ENCODE results near the gene HNRNPU. TPM values are rescaled to one million over a fixed set of nuclear protein-coding genes. Genes with fewer than 3 reads are reported as not detected.

Gene HNRNPU
- total RNA-seq, 2 experiments from 2014 or later, result 410 to 421 TPM

DNA sequence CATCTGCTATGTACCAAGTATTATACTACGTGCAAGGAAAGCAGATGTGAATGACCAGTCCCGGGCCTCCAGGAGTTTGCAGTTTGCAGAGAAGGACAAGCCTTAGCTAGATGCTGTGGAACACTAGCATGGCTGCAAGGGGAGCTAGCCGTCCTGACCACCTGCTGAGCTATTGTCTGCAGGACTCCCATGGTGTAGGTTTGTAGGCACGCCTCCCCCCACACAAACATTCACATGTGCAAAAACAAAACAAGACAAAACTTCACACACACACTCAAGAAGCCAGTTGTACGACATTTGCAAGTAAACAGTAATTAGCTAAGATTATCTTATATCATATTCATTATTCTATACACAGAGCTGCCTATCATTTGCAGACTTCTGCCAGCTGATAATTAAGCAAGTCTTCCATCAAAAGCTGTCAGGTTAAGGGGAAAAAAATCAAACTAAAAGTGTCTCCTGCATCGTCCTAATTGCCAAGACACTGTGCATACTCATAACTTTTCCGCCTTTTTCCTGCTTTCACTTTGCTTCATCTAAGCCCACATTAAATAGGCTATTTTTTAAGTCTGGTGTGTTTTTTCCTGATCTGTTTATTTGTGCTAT lies 10.7 kb upstream of the HNRNPU start:
- CTCF ChIA-PET, result no interaction called here
- POLR2A ChIA-PET, result no interaction called here

DNA sequence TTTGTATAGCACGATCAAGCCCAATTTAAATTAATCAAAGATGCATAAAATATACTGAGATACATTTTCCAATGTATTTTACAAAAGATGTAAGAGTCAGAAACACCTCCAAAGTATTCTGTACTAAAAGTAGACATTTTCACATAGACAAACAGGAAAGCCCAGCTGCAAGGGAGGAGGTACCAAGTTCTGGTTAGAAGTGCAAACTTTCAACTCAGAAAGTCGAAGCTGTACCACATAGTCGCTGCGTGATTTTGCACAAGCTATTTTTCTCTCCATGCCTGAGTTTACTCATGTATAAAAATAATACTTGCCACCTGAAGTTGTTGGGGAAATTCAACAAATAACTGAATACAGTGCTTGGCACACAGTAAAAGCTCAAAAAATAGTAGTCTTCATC lies 5.6 kb upstream of the HNRNPU start:
- Mint-ChIP-seq H3K4me3 (no peak overlapping the region), H3K9me3 (no peaks in the 10 kb centered on the region), H3K4me1 (ENCODE audit: low read depth) (peaks cover 17% of the 10 kb centered on the region), H3K27me3 (no peaks in the 10 kb centered on the region), H3K36me3 (no peaks in the 10 kb centered on the region), H3K27ac (no peak overlapping the region)
- POLR2A ChIA-PET, result no interaction called here
- intact Hi-C loops (cut with micrococcal nuclease), result no loop called here
- CTCF ChIA-PET, result interaction anchor here (1.2 kb wide), 1 partner anchor 173 kb away, joined by 4 read pairs; no protein-coding TSS in a partner anchor
- DNase-seq, result no peak

More for the DNA sequence above, 10.7 kb upstream of the HNRNPU start:
- H3K9me3 Mint-ChIP-seq, result no peaks in the 10 kb centered on the region
- intact Hi-C loops (cut with micrococcal nuclease), result no loop called here
- no peaks in the 10 kb centered on the region for H3K4me1 Mint-ChIP-seq (ENCODE audit: low read depth)
- DNase-seq, result no peak
- no peaks in the 10 kb centered on the region for H3K27me3 Mint-ChIP-seq
- no peak overlapping the region for H3K27ac Mint-ChIP-seq
- H3K36me3 Mint-ChIP-seq, result no peaks in the 10 kb centered on the region
- no peak overlapping the region for H3K4me3 Mint-ChIP-seq

DNA sequence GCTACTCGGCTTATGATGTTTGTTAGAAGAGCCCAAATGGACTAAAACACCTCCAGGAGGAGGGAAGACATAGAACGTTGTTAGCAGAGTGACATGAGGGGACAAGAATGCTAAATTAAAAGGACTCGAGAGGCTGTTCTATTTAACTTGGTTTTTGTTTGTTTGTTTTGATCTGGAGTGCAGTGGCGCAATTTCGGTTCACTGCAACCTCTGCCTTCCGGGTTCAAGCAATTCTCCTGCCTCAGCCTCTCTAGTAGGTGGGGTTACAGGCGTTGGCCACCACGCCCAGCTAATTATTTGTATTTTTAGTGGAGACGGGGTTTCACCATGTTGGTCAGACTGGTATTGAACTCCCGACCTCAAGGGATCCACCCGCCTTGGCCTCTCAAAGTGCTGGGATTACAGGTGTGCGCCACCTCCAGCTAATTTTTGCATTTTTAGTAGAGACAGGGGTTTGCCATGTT lies 5.1 kb upstream of the HNRNPU start:
- no peaks in the 10 kb centered on the region for H3K9me3 Mint-ChIP-seq
- no peak overlapping the region for H3K4me3 Mint-ChIP-seq
- POLR2A ChIA-PET, result interaction anchor here (0.8 kb wide), 1 partner anchor 38 kb away, joined by 3 read pairs; no protein-coding TSS in a partner anchor
- DNase-seq, result no peak
- H3K27ac Mint-ChIP-seq, result no peak overlapping the region
- no peaks in the 10 kb centered on the region for H3K36me3 Mint-ChIP-seq
- no peaks in the 10 kb centered on the region for H3K27me3 Mint-ChIP-seq
- CTCF ChIA-PET, result interaction anchor here (0.8 kb wide), 1 partner anchor 100 kb away, joined by 3 read pairs; a partner anchor contains a TSS
- H3K4me1 Mint-ChIP-seq (ENCODE audit: low read depth), result peaks cover 19% of the 10 kb centered on the region
- intact Hi-C loops (cut with micrococcal nuclease), result no loop called here

DNA sequence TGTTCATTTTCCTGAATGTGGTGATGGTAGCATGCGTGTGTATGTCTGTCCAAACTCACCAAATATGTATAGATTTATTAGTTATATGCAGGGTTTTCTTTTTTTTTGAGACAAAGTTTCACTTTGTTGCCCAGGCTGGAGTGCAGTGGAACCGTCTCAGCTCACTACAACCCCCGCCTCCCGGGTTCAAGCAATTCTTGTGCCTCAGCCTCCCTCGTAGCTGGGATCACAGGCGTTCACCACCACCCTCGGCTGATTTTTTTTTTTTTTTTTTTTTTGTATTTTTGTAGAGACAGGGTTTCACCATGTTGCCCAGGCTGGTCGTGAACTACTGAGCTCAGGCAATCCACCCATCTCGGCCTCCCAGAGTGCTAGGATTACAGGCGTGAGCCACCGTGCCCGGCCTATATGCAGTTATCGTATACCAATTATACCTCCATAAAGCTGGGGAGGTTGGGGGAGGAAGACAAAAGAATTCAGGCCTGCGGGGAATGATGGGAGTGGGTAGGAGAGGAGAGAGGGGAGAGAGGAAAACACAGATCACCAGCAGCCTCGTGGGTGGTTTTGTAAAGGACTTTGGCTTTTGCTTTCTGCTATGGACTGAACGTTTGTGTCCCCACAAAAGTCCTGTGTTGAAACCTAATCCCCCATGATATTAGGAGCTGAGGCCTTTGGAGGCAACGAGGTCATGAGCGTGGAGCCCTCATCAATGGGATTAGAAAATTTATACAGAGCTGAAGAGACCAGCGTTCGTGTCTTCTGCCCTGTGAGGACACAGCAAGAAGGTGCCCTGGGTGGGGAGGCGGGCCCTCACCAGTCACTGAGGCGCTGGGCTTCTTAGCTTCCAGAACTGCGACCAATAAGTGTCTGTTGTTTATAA lies 4.4 kb upstream of the HNRNPU start:
- Mint-ChIP-seq H3K36me3 (peaks cover 6% of the 10 kb centered on the region), H3K27me3 (no peaks in the 10 kb centered on the region), H3K27ac (no peak overlapping the region), H3K4me3 (no peak overlapping the region), H3K9me3 (no peaks in the 10 kb centered on the region), H3K4me1 (ENCODE audit: low read depth) (peaks cover 19% of the 10 kb centered on the region)
- DNase-seq, result no peak
- POLR2A ChIA-PET, result interaction anchor here (0.8 kb wide), 1 partner anchor 38 kb away, joined by 3 read pairs; no protein-coding TSS in a partner anchor
- intact Hi-C loops (cut with micrococcal nuclease), result no loop called here
- CTCF ChIA-PET, result interaction anchor here (0.8 to 1.4 kb wide), 2 partner anchors 101 to 174 kb away, joined by 3 to 5 read pairs; a partner anchor contains a TSS

DNA sequence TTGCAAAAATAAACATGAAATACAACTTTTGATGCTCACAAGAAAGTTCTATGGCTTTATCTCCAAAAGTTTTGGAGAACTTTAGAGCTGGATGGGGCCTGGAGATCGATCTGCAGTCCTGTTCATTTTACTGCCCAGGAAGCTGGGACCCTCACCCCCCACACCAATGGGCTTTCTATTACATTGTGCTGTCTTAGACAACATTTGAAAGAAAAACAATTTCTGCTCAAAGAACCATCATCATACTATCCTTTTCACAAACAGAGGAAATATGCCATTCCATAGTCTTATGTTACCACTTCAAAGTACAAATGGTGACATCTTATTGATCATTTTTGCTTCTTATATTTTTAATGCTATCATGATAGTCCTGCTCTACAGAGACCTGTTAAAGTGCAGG lies 2.0 kb upstream of the HNRNPU start:
- intact Hi-C loops (cut with micrococcal nuclease), result no loop called here
- Mint-ChIP-seq H3K36me3 (peaks cover 23% of the 10 kb centered on the region), H3K27ac (no peak overlapping the region), H3K4me1 (ENCODE audit: low read depth) (peaks cover 24% of the 10 kb centered on the region), H3K27me3 (no peaks in the 10 kb centered on the region), H3K4me3 (no peak overlapping the region), H3K9me3 (no peaks in the 10 kb centered on the region)
- POLR2A ChIA-PET, result interaction anchor here (13.4 kb wide), 1 partner anchor 30 kb away, joined by 219 read pairs; the partner anchor contains the start of gene COX20
- DNase-seq, result no peak
- CTCF ChIA-PET, result interaction anchor here (0.9 to 2.3 kb wide), 3 partner anchors 11 to 176 kb away, joined by 4 to 8 read pairs (median 5); no protein-coding TSS in a partner anchor

DNA sequence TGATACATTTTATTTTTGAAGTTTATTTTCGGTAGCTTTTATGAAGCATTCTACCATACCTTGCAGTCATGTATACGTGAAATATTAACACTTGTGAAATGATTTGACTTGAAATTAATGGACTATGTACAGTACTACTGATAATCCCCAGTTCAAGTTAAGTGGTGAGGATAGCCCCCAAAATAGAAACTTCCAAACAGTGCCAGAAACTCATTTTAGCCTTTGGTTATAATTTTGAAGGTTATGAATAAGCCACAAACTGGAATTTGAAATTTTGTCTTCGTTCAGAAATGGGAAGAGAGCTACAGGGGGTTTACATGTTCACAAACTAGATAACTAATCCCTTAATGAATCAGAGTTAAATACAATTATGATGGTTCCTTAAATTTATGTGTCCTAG lies 1.5 kb upstream of the HNRNPU start:
- H3K9me3 Mint-ChIP-seq, result no peaks in the 10 kb centered on the region
- CTCF ChIA-PET, result interaction anchor here (0.9 to 2.3 kb wide), 5 partner anchors 10 to 177 kb away, joined by 3 to 8 read pairs (median 5); no protein-coding TSS in a partner anchor
- H3K27ac Mint-ChIP-seq, result peak overlapping the region; percentile 97
- intact Hi-C loops (cut with micrococcal nuclease), result loop anchor here (2.0 kb wide), 2 partner anchors 53 to 177 kb away; no protein-coding TSS in a partner anchor
- no peaks in the 10 kb centered on the region for H3K27me3 Mint-ChIP-seq
- DNase-seq, result no peak
- peak overlapping the region; percentile 99 for H3K4me3 Mint-ChIP-seq
- H3K36me3 Mint-ChIP-seq, result peaks cover 28% of the 10 kb centered on the region
- H3K4me1 Mint-ChIP-seq (ENCODE audit: low read depth), result peaks cover 27% of the 10 kb centered on the region
- POLR2A ChIA-PET, result interaction anchor here (4.4 to 13.4 kb wide), 2 partner anchors 29 to 104 kb away, joined by 47 to 219 read pairs; partner anchors contain the start of gene COX20

DNA sequence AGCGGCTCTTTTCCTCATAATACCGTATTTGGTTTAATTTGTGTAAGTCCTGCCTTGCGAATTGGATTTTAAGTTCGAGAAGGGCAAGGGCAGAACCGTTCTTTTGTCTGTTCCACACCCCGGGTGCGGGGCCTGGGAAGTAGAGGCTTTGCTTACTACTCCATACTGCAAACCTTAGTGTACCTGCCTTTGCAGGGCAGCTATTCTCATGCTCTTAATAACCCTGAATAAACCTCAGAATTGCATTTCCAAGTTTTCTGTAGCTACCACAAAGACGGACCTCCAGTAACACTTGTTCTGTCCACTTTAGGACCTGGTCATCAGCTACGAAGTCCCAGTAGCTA lies 657 bp upstream of the HNRNPU start:
- H3K4me1 Mint-ChIP-seq (ENCODE audit: low read depth), result peaks cover 34% of the 10 kb centered on the region
- peak overlapping the region; percentile 97 for H3K27ac Mint-ChIP-seq
- H3K27me3 Mint-ChIP-seq, result no peaks in the 10 kb centered on the region
- ChIA-PET POLR2A (interaction anchor here (1.5 to 13.4 kb wide), 6 partner anchors 15 to 186 kb away, joined by 3 to 219 read pairs (median 27); partner anchors contain the start of gene COX20), CTCF (interaction anchor here (1.0 to 2.3 kb wide), 9 partner anchors 13 to 263 kb away, joined by 3 to 8 read pairs (median 4); no protein-coding TSS in a partner anchor)
- intact Hi-C loops (cut with micrococcal nuclease), result loop anchor here (2.0 kb wide), 2 partner anchors 54 to 178 kb away; no protein-coding TSS in a partner anchor
- peak; percentile 44 for DNase-seq
- no peaks in the 10 kb centered on the region for H3K9me3 Mint-ChIP-seq
- peaks cover 35% of the 10 kb centered on the region for H3K36me3 Mint-ChIP-seq
- peak overlapping the region; percentile 99 for H3K4me3 Mint-ChIP-seq

DNA sequence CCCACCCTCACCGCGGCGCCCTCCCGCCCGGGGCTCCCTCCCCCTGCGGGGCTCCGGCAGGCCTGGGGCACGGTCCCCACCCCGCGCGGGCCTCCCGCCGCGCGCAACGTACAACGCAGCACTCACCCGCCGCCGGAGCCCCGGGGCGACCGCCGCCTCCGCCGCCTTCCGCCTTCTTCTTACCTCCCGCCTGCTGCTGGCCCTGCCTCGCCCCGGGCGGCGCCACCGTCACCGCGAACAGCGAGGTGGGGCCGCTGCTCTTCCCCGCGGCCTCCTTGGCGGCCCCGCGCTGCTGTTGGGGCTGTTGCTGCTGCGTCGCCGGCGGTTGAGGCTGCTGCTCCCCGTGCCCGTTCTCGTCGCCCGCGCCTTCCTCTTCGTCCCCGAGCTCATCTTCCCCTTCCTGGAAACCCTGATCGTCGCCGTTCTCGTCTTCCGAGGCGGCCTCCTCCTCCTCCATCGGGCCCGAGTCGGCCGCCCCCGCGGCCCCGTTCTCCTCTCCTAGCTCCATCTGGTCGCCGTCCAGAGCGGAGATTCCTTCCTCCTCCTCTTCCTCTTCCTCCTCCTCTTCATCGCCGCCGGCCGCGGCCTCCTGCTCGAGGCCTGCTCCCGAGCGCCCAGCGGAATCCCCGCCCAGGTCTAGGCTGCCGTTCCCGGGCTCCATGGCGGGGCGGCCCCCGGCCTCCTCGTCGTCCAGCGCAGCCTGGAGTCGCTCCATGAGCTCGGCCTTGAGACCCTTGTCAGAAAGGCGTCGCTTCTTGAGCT lies 671 bp downstream of the HNRNPU start:
- Mint-ChIP-seq H3K27me3 (no peaks in the 10 kb centered on the region), H3K27ac (peak overlapping the region; percentile 97)

DNA sequence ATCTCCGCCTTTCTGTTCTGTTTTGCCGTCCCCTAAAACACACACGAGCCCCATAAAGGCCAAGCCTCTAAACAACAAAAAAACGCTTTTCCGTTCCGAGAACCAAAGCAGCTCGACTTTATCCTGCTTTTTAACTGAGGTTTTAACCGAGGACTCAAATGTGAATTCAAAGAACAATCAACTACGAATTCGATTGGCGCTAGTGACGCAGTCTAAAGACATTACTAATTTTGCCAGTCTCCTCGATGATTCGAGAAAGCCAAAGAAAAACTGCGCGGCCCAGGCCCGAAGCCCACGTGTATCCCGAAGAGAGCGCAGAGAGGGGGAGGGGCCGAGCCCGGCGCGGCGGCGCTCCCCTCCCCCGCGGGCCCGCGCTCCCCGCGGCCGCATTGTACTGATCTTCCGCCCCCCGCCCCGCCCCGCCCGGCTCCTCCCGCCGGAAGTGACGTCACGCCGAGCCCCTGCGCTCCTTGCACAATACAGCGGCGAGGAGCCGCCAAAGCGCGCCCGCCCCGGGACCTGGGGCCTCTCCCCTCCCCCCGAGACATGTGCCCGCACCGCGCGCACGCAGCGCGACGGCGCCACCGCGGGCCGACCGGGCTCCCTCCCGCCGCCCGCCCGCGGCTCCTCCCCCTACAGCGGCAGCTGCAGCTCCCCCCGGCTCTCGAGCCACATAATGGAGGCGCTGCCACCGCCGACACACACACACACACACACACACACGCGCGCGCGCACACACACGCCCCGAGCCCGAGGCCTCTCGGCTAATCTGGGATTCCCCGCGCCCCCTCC lies 1.4 kb downstream of the HNRNPU start:
- H3K36me3 Mint-ChIP-seq, result peaks cover 55% of the 10 kb centered on the region
- H3K4me3 Mint-ChIP-seq, result peak overlapping the region; percentile 99
- H3K27ac Mint-ChIP-seq, result peak overlapping the region; percentile 97
- H3K27me3 Mint-ChIP-seq, result no peaks in the 10 kb centered on the region
- peak; percentile 97 for DNase-seq
- ChIA-PET POLR2A (interaction anchor here (0.6 to 13.4 kb wide), 7 partner anchors 12 to 188 kb away, joined by 3 to 219 read pairs (median 19); partner anchors contain the start of gene COX20), CTCF (interaction anchor here (0.6 to 4.3 kb wide), 7 partner anchors 24 to 130 kb away, joined by 3 to 32 read pairs (median 4); partner anchors contain the start of gene COX20)
- peaks cover 52% of the 10 kb centered on the region for H3K4me1 Mint-ChIP-seq (ENCODE audit: low read depth)
- H3K9me3 Mint-ChIP-seq, result no peaks in the 10 kb centered on the region
- intact Hi-C loops (cut with micrococcal nuclease), result loop anchor here (1.0 to 5.0 kb wide), 2 partner anchors 411 to 1704 kb away; partner anchors contain the start of genes CNST and TFB2M

More for the DNA sequence above, 671 bp downstream of the HNRNPU start:
- intact Hi-C loops (cut with micrococcal nuclease), result loop anchor here (1.0 to 5.0 kb wide), 7 partner anchors 28 to 1704 kb away; partner anchors contain the start of genes CNST, COX20 and TFB2M
- Mint-ChIP-seq H3K4me1 (ENCODE audit: low read depth) (peaks cover 44% of the 10 kb centered on the region), H3K9me3 (no peaks in the 10 kb centered on the region), H3K36me3 (peaks cover 47% of the 10 kb centered on the region), H3K4me3 (peak overlapping the region; percentile 99)
- DNase-seq, result peak; percentile 49
- ChIA-PET POLR2A (interaction anchor here (1.5 to 13.4 kb wide), 6 partner anchors 13 to 188 kb away, joined by 3 to 219 read pairs (median 27); partner anchors contain the start of gene COX20), CTCF (interaction anchor here (0.9 to 4.3 kb wide), 9 partner anchors 12 to 262 kb away, joined by 3 to 32 read pairs (median 4); partner anchors contain the start of gene COX20)

DNA sequence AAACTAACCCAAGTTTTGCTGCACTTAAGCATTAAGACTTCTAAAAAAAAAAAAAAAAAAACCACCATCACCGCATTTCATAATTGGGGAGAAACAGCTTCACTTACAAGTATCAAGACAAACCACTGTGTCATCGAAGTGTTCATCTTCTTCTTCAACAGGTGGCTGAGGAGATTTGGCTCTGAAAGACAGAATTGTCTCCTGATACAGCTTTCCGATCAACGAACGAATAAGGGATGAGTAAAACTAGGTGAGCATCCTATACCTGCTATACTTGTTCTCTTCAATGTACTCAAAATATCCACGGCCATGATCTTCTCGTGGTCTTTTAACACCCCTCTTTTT lies 2.0 kb downstream of the HNRNPU start:
- Mint-ChIP-seq H3K4me3 (peak overlapping the region; percentile 99), H3K27ac (peak overlapping the region; percentile 97), H3K9me3 (no peaks in the 10 kb centered on the region), H3K27me3 (no peaks in the 10 kb centered on the region), H3K4me1 (ENCODE audit: low read depth) (peaks cover 58% of the 10 kb centered on the region), H3K36me3 (peaks cover 60% of the 10 kb centered on the region)
- ChIA-PET CTCF (interaction anchor here (0.6 to 4.3 kb wide), 7 partner anchors 12 to 180 kb away, joined by 3 to 32 read pairs (median 5); partner anchors contain the start of gene COX20), POLR2A (interaction anchor here (1.4 to 13.4 kb wide), 5 partner anchors 12 to 181 kb away, joined by 3 to 219 read pairs (median 47); partner anchors contain the start of gene COX20)
- DNase-seq, result no peak
- intact Hi-C loops (cut with micrococcal nuclease), result loop anchor here (5.0 kb wide), 1 partner anchor 1705 kb away; the partner anchor contains the start of genes CNST and TFB2M
